Smooth muscle cell (in vitro differentiated cells): Measurements from ENCODE around the gene NECTIN3. TPM values are rescaled to one million over a fixed set of nuclear protein-coding genes. Genes with fewer than 3 reads are reported as not detected.

Experiments
- DNase-seq: peaks from one replicate; lab custom pipeline; 2025; ENCODE audit not compliant: unreplicated experiment; lab: John Stamatoyannopoulos, UW
- H2AFZ ChIP-seq: fragments of 200-600 bp; sonication (generic); 2 replicates; pipeline ENCODE4 v1.6.0; 2016; ENCODE audit warnings: antibody characterized with exemption, low read depth, mild to moderate bottlenecking
- H3F3A ChIP-seq: fragments of 200-600 bp; sonication (generic); 2 replicates; pipeline ENCODE4 v1.6.0; 2017; ENCODE audit warnings: antibody characterized with exemption, low read depth
- H3K27ac ChIP-seq: fragments of 200-600 bp; sonication (generic); 2 replicates; pipeline ENCODE4 v1.5.1; 2016; ENCODE audit warnings: low read depth, mild to moderate bottlenecking
- H3K27me3 ChIP-seq: fragments of 200-600 bp; sonication (generic); 2 replicates; pipeline ENCODE4 v1.6.1; 2016; ENCODE audit warnings: low read depth, mild to moderate bottlenecking
- H3K36me3 ChIP-seq: fragments of 200-600 bp; sonication (generic); 2 replicates; pipeline ENCODE4 v1.5.1; 2016; ENCODE audit warnings: low read depth
- H3K4me1 ChIP-seq: fragments of 200-600 bp; sonication (generic); 2 replicates; pipeline ENCODE4 v1.5.1; 2016; ENCODE audit warnings: low read depth
- H3K4me2 ChIP-seq: fragments of 200-600 bp; sonication (generic); 2 replicates; pipeline ENCODE4 v1.6.0; 2016; ENCODE audit warnings: mild to moderate bottlenecking
- H3K4me3 ChIP-seq: fragments of 200-600 bp; sonication (generic); 2 replicates; pipeline ENCODE4 v1.5.1; 2016; ENCODE audit warnings: mild to moderate bottlenecking
- H3K79me2 ChIP-seq: fragments of 200-600 bp; sonication (generic); 2 replicates; pipeline ENCODE4 v1.6.0; 2016; ENCODE audit warnings: low read depth, mild to moderate bottlenecking
- H3K9ac ChIP-seq: fragments of 200-600 bp; sonication (generic); 2 replicates; pipeline ENCODE4 v1.6.0; 2016; ENCODE audit warnings: low read depth
- H3K9me3 ChIP-seq: fragments of 200-600 bp; sonication (generic); replicated peaks from 2 replicates; pipeline ENCODE4 v1.5.1; 2016; ENCODE audit warnings: low read depth
- H4K20me1 ChIP-seq: fragments of 200-600 bp; sonication (generic); 2 replicates; pipeline ENCODE4 v1.6.0; 2016; ENCODE audit warnings: low read depth
- WGBS: methylation state at CpG from one replicate; pipeline ENCODE4 v1.1.7; 2016; ENCODE audit warnings: low lambda C conversion rate; 5-methylcytosine and 5-hydroxymethylcytosine counted together
- polyA plus RNA-seq: library from polyadenylated mRNA; unstranded; fragments of >200 nt; fragmentation: Nextera tagmentation; extraction: Ambion mirVana; gene quantifications from 2 replicates; pipeline ENCODE4 v1.2.1, GENCODE V29; 2016
- total RNA-seq: library from RNA; depleted of rRNA; stranded (reverse); fragments of >200 nt; gene quantifications from 2 replicates; pipeline ENCODE4 v1.2.3, GENCODE V29; 2014
- TF ChIP-seq, protein P1 (sequence below): fragments of 200-600 bp; sonication (generic); IDR thresholded peaks from 2 replicates; pipeline ENCODE4 v1.5.1; 2017; ENCODE audit warnings: borderline replicate concordance, mild to moderate bottlenecking, antibody characterized with exemption; ENCODE audit not compliant: insufficient read depth, poor library complexity, severe bottlenecking

Gene NECTIN3
- total and polyA plus RNA-seq, 2 experiments from 2014 or later, result 10.4 to 76.3 TPM

DNA sequence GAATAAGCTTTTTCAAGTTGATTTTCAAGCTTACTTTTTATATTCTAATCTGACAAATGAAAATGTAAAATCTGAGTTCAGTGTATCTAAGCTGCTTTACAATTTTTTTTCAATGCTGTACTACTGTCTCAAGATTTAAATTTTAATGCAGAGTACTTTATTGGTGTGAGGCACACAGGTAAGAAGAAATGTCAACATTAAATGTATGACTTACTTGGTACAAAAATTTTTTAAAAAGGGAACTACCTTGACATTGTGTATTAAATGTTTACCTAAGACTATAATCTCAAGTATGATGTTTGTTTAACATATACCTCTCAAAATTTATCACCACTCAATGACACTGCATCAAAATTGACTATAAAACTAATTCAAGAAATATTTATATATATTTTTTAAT, 62.7 kb downstream of the NECTIN3 start:
- no peaks in the 10 kb centered on the region for H3K79me2 ChIP-seq
- TF ChIP-seq, protein P1, sequence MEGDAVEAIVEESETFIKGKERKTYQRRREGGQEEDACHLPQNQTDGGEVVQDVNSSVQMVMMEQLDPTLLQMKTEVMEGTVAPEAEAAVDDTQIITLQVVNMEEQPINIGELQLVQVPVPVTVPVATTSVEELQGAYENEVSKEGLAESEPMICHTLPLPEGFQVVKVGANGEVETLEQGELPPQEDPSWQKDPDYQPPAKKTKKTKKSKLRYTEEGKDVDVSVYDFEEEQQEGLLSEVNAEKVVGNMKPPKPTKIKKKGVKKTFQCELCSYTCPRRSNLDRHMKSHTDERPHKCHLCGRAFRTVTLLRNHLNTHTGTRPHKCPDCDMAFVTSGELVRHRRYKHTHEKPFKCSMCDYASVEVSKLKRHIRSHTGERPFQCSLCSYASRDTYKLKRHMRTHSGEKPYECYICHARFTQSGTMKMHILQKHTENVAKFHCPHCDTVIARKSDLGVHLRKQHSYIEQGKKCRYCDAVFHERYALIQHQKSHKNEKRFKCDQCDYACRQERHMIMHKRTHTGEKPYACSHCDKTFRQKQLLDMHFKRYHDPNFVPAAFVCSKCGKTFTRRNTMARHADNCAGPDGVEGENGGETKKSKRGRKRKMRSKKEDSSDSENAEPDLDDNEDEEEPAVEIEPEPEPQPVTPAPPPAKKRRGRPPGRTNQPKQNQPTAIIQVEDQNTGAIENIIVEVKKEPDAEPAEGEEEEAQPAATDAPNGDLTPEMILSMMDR, result no peak
- DNase-seq, result no peak
- H3K4me3 ChIP-seq, result no peak overlapping the region
- H3K4me1 ChIP-seq, result no peaks in the 10 kb centered on the region
- H2AFZ ChIP-seq, result no peak overlapping the region
- no peak overlapping the region for H3K27ac ChIP-seq
- no peaks in the 10 kb centered on the region for H3K36me3 ChIP-seq
- no peaks in the 10 kb centered on the region for H3K9me3 ChIP-seq
- no peak overlapping the region for H3K4me2 ChIP-seq
- no peaks in the 10 kb centered on the region for H3K27me3 ChIP-seq
- H3K9ac ChIP-seq, result no peak overlapping the region
- no peaks in the 10 kb centered on the region for H3F3A ChIP-seq
- no peaks in the 10 kb centered on the region for H4K20me1 ChIP-seq

GRCh38 chr3:111151438-111151837, 79.8 kb downstream of the NECTIN3 start:
- Histone ChIP-seq H3K27me3 (no peaks in the 10 kb centered on the region), H3K9ac (no peak overlapping the region), H4K20me1 (peaks cover 3% of the 10 kb centered on the region), H3K4me3 (no peak overlapping the region), H3K36me3 (no peaks in the 10 kb centered on the region), H3K79me2 (peaks cover 6% of the 10 kb centered on the region), H3K27ac (peak overlapping the region; percentile 16), H3K4me1 (peaks cover 11% of the 10 kb centered on the region), H3F3A (no peaks in the 10 kb centered on the region), H3K4me2 (peak overlapping the region; percentile 30), H3K9me3 (no peaks in the 10 kb centered on the region), H2AFZ (no peak overlapping the region)
- TF ChIP-seq, protein P1, result no peak
- no peak for DNase-seq

- 77% methylated on average over 1 of the region's 1 CpG for WGBS
- Histone ChIP-seq H3K36me3 (no peaks in the 10 kb centered on the region), H2AFZ (no peak overlapping the region), H3K9me3 (no peaks in the 10 kb centered on the region), H3K27me3 (no peaks in the 10 kb centered on the region), H3K4me1 (peaks cover 11% of the 10 kb centered on the region), H4K20me1 (peaks cover 3% of the 10 kb centered on the region), H3K79me2 (peaks cover 6% of the 10 kb centered on the region), H3K4me3 (no peak overlapping the region), H3K4me2 (peak overlapping the region; percentile 30), H3K9ac (no peak overlapping the region), H3K27ac (no peak overlapping the region), H3F3A (no peaks in the 10 kb centered on the region)
- TF ChIP-seq, protein P1, result no peak
- DNase-seq, result no peak
These were observed 80.9 kb downstream of the NECTIN3 start for GRCh38 chr3:111152496-111152895.

GRCh38 chr3:111156517-111156916, 84.9 kb downstream of the NECTIN3 start:
- 98% methylated on average over 2 of the region's 2 CpGs for WGBS
- H3K9ac ChIP-seq, result no peak overlapping the region
- no peak overlapping the region for H3K4me2 ChIP-seq
- H3K27me3 ChIP-seq, result no peaks in the 10 kb centered on the region
- H3K79me2 ChIP-seq, result no peaks in the 10 kb centered on the region
- no peak overlapping the region for H3K4me3 ChIP-seq
- H3K4me1 ChIP-seq, result peaks cover 6% of the 10 kb centered on the region
- no peak overlapping the region for H3K27ac ChIP-seq
- no peak for DNase-seq
- no peak overlapping the region for H2AFZ ChIP-seq
- no peaks in the 10 kb centered on the region for H4K20me1 ChIP-seq
- TF ChIP-seq, protein P1, result no peak
- H3F3A ChIP-seq, result no peaks in the 10 kb centered on the region
- H3K36me3 ChIP-seq, result no peaks in the 10 kb centered on the region
- no peaks in the 10 kb centered on the region for H3K9me3 ChIP-seq
